ENCODE data around the gene DNAH6. TPM values are rescaled to one million over a fixed set of nuclear protein-coding genes. Genes with fewer than 3 reads are reported as not detected.

Gene DNAH6
- total RNA-seq, 1 experiment from 2014 or later, result 0.39 TPM

- TF ChIP-seq, protein P1, sequence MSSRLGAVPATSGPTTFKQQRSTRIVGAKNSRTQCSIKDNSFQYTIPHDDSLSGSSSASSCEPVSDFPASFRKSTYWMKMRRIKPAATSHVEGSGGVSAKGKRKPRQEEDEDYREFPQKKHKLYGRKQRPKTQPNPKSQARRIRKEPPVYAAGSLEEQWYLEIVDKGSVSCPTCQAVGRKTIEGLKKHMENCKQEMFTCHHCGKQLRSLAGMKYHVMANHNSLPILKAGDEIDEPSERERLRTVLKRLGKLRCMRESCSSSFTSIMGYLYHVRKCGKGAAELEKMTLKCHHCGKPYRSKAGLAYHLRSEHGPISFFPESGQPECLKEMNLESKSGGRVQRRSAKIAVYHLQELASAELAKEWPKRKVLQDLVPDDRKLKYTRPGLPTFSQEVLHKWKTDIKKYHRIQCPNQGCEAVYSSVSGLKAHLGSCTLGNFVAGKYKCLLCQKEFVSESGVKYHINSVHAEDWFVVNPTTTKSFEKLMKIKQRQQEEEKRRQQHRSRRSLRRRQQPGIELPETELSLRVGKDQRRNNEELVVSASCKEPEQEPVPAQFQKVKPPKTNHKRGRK (CRISPR knock-in tag; IDR thresholded peaks at IDR 0.05; ENCODE audit: borderline replicate concordance), result no peak
- TF ChIP-seq USF1 (CRISPR knock-in tag; IDR thresholded peaks at IDR 0.05) (no peak), TP53 (CRISPR knock-in tag; IDR thresholded peaks at IDR 0.05) (no peak), NR3C1 (CRISPR knock-in tag; conservative IDR thresholded peaks at IDR 0.05; ENCODE audit: low read depth) (no peak), ZNF138 (CRISPR knock-in tag; conservative IDR thresholded peaks at IDR 0.05) (no peak)
Measured at GRCh38 chr2:84833481-84834150, 317.3 kb downstream of the DNAH6 start (continued).

- ATAC-seq, result no peak
- peaks cover 16% of the 10 kb centered on the region for H3K36me3 Mint-ChIP-seq
- H3K4me3 Mint-ChIP-seq, result no peak overlapping the region
- no peak for TF ChIP-seq TEAD1 (CRISPR knock-in tag; IDR thresholded peaks at IDR 0.05)
- TF ChIP-seq ZNF317 (CRISPR knock-in tag; IDR thresholded peaks at IDR 0.05; ENCODE audit: borderline replicate concordance, low read depth), result peak; percentile 98
- no peak for TF ChIP-seq JUN (CRISPR knock-in tag; IDR thresholded peaks at IDR 0.05)
- ChIA-PET POLR2A (no interaction called here), CTCF (no interaction called here)
- no peaks in the 10 kb centered on the region for H3K27me3 Mint-ChIP-seq (ENCODE audit: low read depth)
- no peak for DNase-seq (ENCODE audit: low spot score)
- peaks cover 26% of the 10 kb centered on the region for H3K4me1 Mint-ChIP-seq
- H3K9me3 Mint-ChIP-seq, result peaks cover 22% of the 10 kb centered on the region
- H3K27ac Mint-ChIP-seq, result no peak overlapping the region
Measured at GRCh38 chr2:84836215-84836614, 319.9 kb downstream of the DNAH6 start.

GRCh38 chr2:84838434-84839145, 322.3 kb downstream of the DNAH6 start:
- CTCF ChIA-PET, result no interaction called here
- peaks cover 22% of the 10 kb centered on the region for H3K9me3 Mint-ChIP-seq
- DNase-seq (ENCODE audit: low spot score) (no peak), ATAC-seq (no peak)
- H3K27ac Mint-ChIP-seq, result no peak overlapping the region
- no peak overlapping the region for H3K4me3 Mint-ChIP-seq
- peaks cover 13% of the 10 kb centered on the region for H3K4me1 Mint-ChIP-seq
- peaks cover 16% of the 10 kb centered on the region for H3K36me3 Mint-ChIP-seq
- POLR2A ChIA-PET, result no interaction called here
- no peaks in the 10 kb centered on the region for H3K27me3 Mint-ChIP-seq (ENCODE audit: low read depth)
- TF ChIP-seq RORB (CRISPR knock-in tag; IDR thresholded peaks at IDR 0.05) (no peak), SMAD4 (CRISPR knock-in tag; IDR thresholded peaks at IDR 0.05) (no peak), GRHL2 (CRISPR knock-in tag; IDR thresholded peaks at IDR 0.05; ENCODE audit: insufficient replicate concordance, severe bottlenecking) (no peak), ZNF671 (CRISPR knock-in tag; IDR thresholded peaks at IDR 0.05) (no peak), ZNF138 (CRISPR knock-in tag; conservative IDR thresholded peaks at IDR 0.05) (no peak), FOXK1 (CRISPR knock-in tag; IDR thresholded peaks at IDR 0.05) (no peak), NFYB (CRISPR knock-in tag; conservative IDR thresholded peaks at IDR 0.05; ENCODE audit: low read depth) (no peak), ZNF423 (CRISPR knock-in tag; IDR thresholded peaks at IDR 0.05) (no peak), KAT7 (CRISPR knock-in tag; IDR thresholded peaks at IDR 0.05; ENCODE audit: borderline replicate concordance) (no peak), STAT6 (CRISPR knock-in tag; conservative IDR thresholded peaks at IDR 0.05; ENCODE audit: low read depth) (no peak), GABPB1 (CRISPR knock-in tag; IDR thresholded peaks at IDR 0.05) (no peak)
- TF ChIP-seq, protein P2, sequence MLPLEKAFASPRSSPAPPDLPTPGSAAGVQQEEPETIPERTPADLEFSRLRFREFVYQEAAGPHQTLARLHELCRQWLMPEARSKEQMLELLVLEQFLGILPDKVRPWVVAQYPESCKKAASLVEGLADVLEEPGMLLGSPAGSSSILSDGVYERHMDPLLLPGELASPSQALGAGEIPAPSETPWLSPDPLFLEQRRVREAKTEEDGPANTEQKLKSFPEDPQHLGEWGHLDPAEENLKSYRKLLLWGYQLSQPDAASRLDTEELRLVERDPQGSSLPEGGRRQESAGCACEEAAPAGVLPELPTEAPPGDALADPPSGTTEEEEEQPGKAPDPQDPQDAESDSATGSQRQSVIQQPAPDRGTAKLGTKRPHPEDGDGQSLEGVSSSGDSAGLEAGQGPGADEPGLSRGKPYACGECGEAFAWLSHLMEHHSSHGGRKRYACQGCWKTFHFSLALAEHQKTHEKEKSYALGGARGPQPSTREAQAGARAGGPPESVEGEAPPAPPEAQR (CRISPR knock-in tag; IDR thresholded peaks at IDR 0.05), result no peak
- TF ChIP-seq, protein P3, sequence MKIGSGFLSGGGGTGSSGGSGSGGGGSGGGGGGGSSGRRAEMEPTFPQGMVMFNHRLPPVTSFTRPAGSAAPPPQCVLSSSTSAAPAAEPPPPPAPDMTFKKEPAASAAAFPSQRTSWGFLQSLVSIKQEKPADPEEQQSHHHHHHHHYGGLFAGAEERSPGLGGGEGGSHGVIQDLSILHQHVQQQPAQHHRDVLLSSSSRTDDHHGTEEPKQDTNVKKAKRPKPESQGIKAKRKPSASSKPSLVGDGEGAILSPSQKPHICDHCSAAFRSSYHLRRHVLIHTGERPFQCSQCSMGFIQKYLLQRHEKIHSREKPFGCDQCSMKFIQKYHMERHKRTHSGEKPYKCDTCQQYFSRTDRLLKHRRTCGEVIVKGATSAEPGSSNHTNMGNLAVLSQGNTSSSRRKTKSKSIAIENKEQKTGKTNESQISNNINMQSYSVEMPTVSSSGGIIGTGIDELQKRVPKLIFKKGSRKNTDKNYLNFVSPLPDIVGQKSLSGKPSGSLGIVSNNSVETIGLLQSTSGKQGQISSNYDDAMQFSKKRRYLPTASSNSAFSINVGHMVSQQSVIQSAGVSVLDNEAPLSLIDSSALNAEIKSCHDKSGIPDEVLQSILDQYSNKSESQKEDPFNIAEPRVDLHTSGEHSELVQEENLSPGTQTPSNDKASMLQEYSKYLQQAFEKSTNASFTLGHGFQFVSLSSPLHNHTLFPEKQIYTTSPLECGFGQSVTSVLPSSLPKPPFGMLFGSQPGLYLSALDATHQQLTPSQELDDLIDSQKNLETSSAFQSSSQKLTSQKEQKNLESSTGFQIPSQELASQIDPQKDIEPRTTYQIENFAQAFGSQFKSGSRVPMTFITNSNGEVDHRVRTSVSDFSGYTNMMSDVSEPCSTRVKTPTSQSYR (CRISPR knock-in tag; IDR thresholded peaks at IDR 0.05), result no peak
- TF ChIP-seq, protein P4, sequence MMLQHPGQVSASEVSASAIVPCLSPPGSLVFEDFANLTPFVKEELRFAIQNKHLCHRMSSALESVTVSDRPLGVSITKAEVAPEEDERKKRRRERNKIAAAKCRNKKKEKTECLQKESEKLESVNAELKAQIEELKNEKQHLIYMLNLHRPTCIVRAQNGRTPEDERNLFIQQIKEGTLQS (CRISPR knock-in tag; conservative IDR thresholded peaks at IDR 0.05), result no peak

Data from WTC11 (cell line).